OCI-LY7 (cell line): ENCODE results near the gene RNF213.

ENCODE experiments used
- CTCF ChIP-seq: fragments of 200-600 bp; sonication (generic); conservative IDR thresholded peaks from 2 replicates; pipeline ENCODE4 v1.5.1; 2014; ENCODE audit warnings: mild to moderate bottlenecking, antibody characterized with exemption, low read length, moderate library complexity, mixed read lengths
- EZH2phosphoT487 ChIP-seq: fragments of 200-600 bp; sonication (generic); IDR thresholded peaks from 2 replicates; pipeline ENCODE4 v1.6.1; 2018; ENCODE audit warnings: low read depth, borderline replicate concordance, mild to moderate bottlenecking, mixed run types, antibody characterized with exemption, low read length, moderate library complexity, mixed read lengths

- no peak for TF ChIP-seq CTCF
- no peak for TF ChIP-seq EZH2phosphoT487
Observed at GRCh38 chr17:80318166-80318565, 57.5 kb downstream of the RNF213 start.
